Brain pericyte (primary cell): ENCODE results near the gene ZNF366.

ENCODE experiments used
- DNase-seq: peaks from one replicate; pipeline ENCODE4 v3.0.0-alpha.2; 2012; ENCODE audit warnings: low read depth, low spot score

ZNF366 gene

GRCh38 chr5:72489536-72489935 is 17.7 kb downstream of the ZNF366 start:
- no peak for DNase-seq

GRCh38 chr5:72488756-72489155 is 18.5 kb downstream of the ZNF366 start:
- DNase-seq, result no peak

GRCh38 chr5:72487177-72487576 is 20.0 kb downstream of the ZNF366 start:
- DNase-seq, result no peak

- DNase-seq, result no peak
Measured at GRCh38 chr5:72486371-72486770, 20.8 kb downstream of the ZNF366 start.

GRCh38 chr5:72485430-72485974 is 21.7 kb downstream of the ZNF366 start:
- no peak for DNase-seq

GRCh38 chr5:72482046-72482445 is 25.2 kb downstream of the ZNF366 start:
- no peak for DNase-seq

- DNase-seq, result no peak
Measured at GRCh38 chr5:72480841-72481240, 26.4 kb downstream of the ZNF366 start.

- no peak for DNase-seq
Measured at GRCh38 chr5:72479921-72480320, 27.3 kb downstream of the ZNF366 start.

GRCh38 chr5:72478684-72479083 is 28.5 kb downstream of the ZNF366 start:
- DNase-seq, result no peak

- no peak for DNase-seq
Measured at GRCh38 chr5:72478276-72478675, 28.9 kb downstream of the ZNF366 start.

- no peak for DNase-seq
Measured at GRCh38 chr5:72477644-72478043, 29.6 kb downstream of the ZNF366 start.

- no peak for DNase-seq
Measured at GRCh38 chr5:72477176-72477575, 30.0 kb downstream of the ZNF366 start.

- DNase-seq, result no peak
Measured at GRCh38 chr5:72476721-72477120, 30.5 kb downstream of the ZNF366 start.

GRCh38 chr5:72476275-72476674 is 30.9 kb downstream of the ZNF366 start:
- DNase-seq, result no peak

GRCh38 chr5:72474516-72474915 is 32.7 kb downstream of the ZNF366 start:
- DNase-seq, result no peak

- DNase-seq, result no peak
Measured at GRCh38 chr5:72474046-72474500, 33.1 kb downstream of the ZNF366 start.

- no peak for DNase-seq
Measured at GRCh38 chr5:72472666-72473422, 34.4 kb downstream of the ZNF366 start.

GRCh38 chr5:72472031-72472430 is 35.2 kb downstream of the ZNF366 start:
- no peak for DNase-seq

- no peak for DNase-seq
Measured at GRCh38 chr5:72470826-72471225, 36.4 kb downstream of the ZNF366 start.

GRCh38 chr5:72468606-72469005 is 38.6 kb downstream of the ZNF366 start:
- DNase-seq, result no peak

GRCh38 chr5:72468024-72468423 is 39.2 kb downstream of the ZNF366 start:
- no peak for DNase-seq

- no peak for DNase-seq
Measured at GRCh38 chr5:72467461-72467860, 39.7 kb downstream of the ZNF366 start.
